ENCODE results near the gene S100A8.

The S100A8 gene

GRCh38 chr1:153389973-153390879 is 647 bp downstream of the S100A8 start:
- no peak for DNase-seq (ENCODE audit: low read depth)

GRCh38 chr1:153389401-153389800 is 1.5 kb downstream of the S100A8 start:
- DNase-seq (ENCODE audit: low read depth) = no peak

- no peak for DNase-seq (ENCODE audit: low read depth)
These were observed 3.1 kb downstream of the S100A8 start for GRCh38 chr1:153387785-153388184.

GRCh38 chr1:153387001-153387400 is 3.9 kb downstream of the S100A8 start:
- no peak for DNase-seq (ENCODE audit: low read depth)

GRCh38 chr1:153386500-153386901 is 4.4 kb downstream of the S100A8 start:
- DNase-seq (ENCODE audit: low read depth) = no peak

- no peak for DNase-seq (ENCODE audit: low read depth)
These were observed 5.8 kb downstream of the S100A8 start for GRCh38 chr1:153384958-153385580.

- DNase-seq (ENCODE audit: low read depth) = no peak
These were observed 10.2 kb downstream of the S100A8 start for GRCh38 chr1:153380711-153381110.

- DNase-seq (ENCODE audit: low read depth) = no peak
These were observed 11.3 kb downstream of the S100A8 start for GRCh38 chr1:153379591-153379990.

- DNase-seq (ENCODE audit: low read depth) = peak; percentile 94
These were observed 15.4 kb downstream of the S100A8 start, which contains the start of gene S100A12 for GRCh38 chr1:153375511-153375910. S100A12 (minus strand) TSS chr1:153375621; CDS start chr1:153374592, 1,029 bp downstream.

- DNase-seq (ENCODE audit: low read depth) = no peak
These were observed 16.8 kb downstream of the S100A8 start for GRCh38 chr1:153374071-153374470.

GRCh38 chr1:153372571-153372970 is 18.3 kb downstream of the S100A8 start:
- no peak for DNase-seq (ENCODE audit: low read depth)

GRCh38 chr1:153371231-153371630 is 19.6 kb downstream of the S100A8 start:
- no peak for DNase-seq (ENCODE audit: low read depth)

GRCh38 chr1:153370146-153370545 is 20.7 kb downstream of the S100A8 start:
- DNase-seq (ENCODE audit: low read depth) = no peak

GRCh38 chr1:153368495-153368894 is 22.4 kb downstream of the S100A8 start:
- DNase-seq (ENCODE audit: low read depth) = no peak

- DNase-seq (ENCODE audit: low read depth) = no peak
These were observed 23.8 kb downstream of the S100A8 start for GRCh38 chr1:153367090-153367489.

- DNase-seq (ENCODE audit: low read depth) = no peak
These were observed 24.6 kb downstream of the S100A8 start for GRCh38 chr1:153366261-153366660.

GRCh38 chr1:153365696-153366095 is 25.2 kb downstream of the S100A8 start:
- no peak for DNase-seq (ENCODE audit: low read depth)

GRCh38 chr1:153364766-153365666 is 25.9 kb downstream of the S100A8 start:
- no peak for DNase-seq (ENCODE audit: low read depth)

- DNase-seq (ENCODE audit: low read depth) = no peak
These were observed 26.7 kb downstream of the S100A8 start for GRCh38 chr1:153364156-153364555.

- DNase-seq (ENCODE audit: low read depth) = no peak
These were observed 27.2 kb downstream of the S100A8 start for GRCh38 chr1:153363641-153364040.

GRCh38 chr1:153362187-153362775 is 28.6 kb downstream of the S100A8 start:
- no peak for DNase-seq (ENCODE audit: low read depth)
